Osteoblast (primary cell): ENCODE results near the gene ATMIN. TPM values are rescaled to one million over a fixed set of nuclear protein-coding genes. Genes with fewer than 3 reads are reported as not detected.

Source experiments
- DNase-seq: peaks from one replicate; pipeline ENCODE4 v3.0.0; 2011; ENCODE audit warnings: low spot score, mixed read lengths; ENCODE audit not compliant: insufficient read length; ENCODE audit errors: missing footprints
- H2AFZ ChIP-seq: 2 replicates; pipeline ENCODE4 v1.6.0; 2011; ENCODE audit warnings: mild to moderate bottlenecking, low read length
- H3K27ac ChIP-seq: 2 replicates; pipeline ENCODE4 v1.5.1; 2011; ENCODE audit warnings: mild to moderate bottlenecking, low read depth, low read length, moderate library complexity
- H3K27me3 ChIP-seq: 2 replicates; pipeline ENCODE4 v1.6.0; 2012; ENCODE audit warnings: mild to moderate bottlenecking, control low read depth, inconsistent platforms, low read length, moderate library complexity; ENCODE audit not compliant: insufficient read depth
- H3K36me3 ChIP-seq: 2 replicates; pipeline ENCODE4 v1.5.1; 2011; ENCODE audit warnings: mild to moderate bottlenecking, low read length, control low read depth, moderate library complexity; ENCODE audit not compliant: insufficient read depth
- H3K4me1 ChIP-seq: 2 replicates; pipeline ENCODE4 v1.5.1; 2011; ENCODE audit warnings: mild to moderate bottlenecking, low read length, control low read depth, moderate library complexity; ENCODE audit not compliant: insufficient read depth
- H3K4me2 ChIP-seq: 2 replicates; pipeline ENCODE4 v1.6.0; 2011; ENCODE audit warnings: mild to moderate bottlenecking, low read length; ENCODE audit not compliant: insufficient read depth
- H3K4me3 ChIP-seq: fragments of 200-600 bp; sonication (generic); 3 replicates; pipeline ENCODE4 v1.5.1; 2012; ENCODE audit warnings: mild to moderate bottlenecking, low read length, inconsistent platforms; ENCODE audit not compliant: insufficient read depth
- H3K79me2 ChIP-seq: 2 replicates; pipeline ENCODE4 v1.6.0; 2012; ENCODE audit warnings: mild to moderate bottlenecking, low read length, control low read depth, inconsistent platforms; ENCODE audit not compliant: insufficient read depth
- H3K9me3 ChIP-seq: 2 replicates; pipeline ENCODE4 v1.5.1; 2011; ENCODE audit warnings: low read depth, low read length, control low read depth
- H4K20me1 ChIP-seq: 2 replicates; pipeline ENCODE4 v1.6.0; 2012; ENCODE audit warnings: mild to moderate bottlenecking, low read length, control low read depth; ENCODE audit not compliant: insufficient read depth
- total RNA-seq: library from RNA; depleted of rRNA; stranded (reverse); fragments of >200 nt; gene quantifications from 2 replicates; pipeline ENCODE4 v1.2.3, GENCODE V29; 2012
- TF ChIP-seq, protein P1 (sequence below): IDR thresholded peaks from 2 replicates; pipeline ENCODE4 v1.5.1; 2011; ENCODE audit warnings: mild to moderate bottlenecking, low read depth, low read length, moderate library complexity; ENCODE audit errors: extremely low read depth

The ATMIN gene
- total RNA-seq, 1 donor: 61.2 TPM

- H2AFZ ChIP-seq: no peak overlapping the region
- no peak for DNase-seq
- no peak overlapping the region for H3K4me3 ChIP-seq
- H3K27ac ChIP-seq: no peak overlapping the region
- no peak overlapping the region for H3K4me2 ChIP-seq
- peaks cover 11% of the 10 kb centered on the region for H3K4me1 ChIP-seq
- no peaks in the 10 kb centered on the region for H3K27me3 ChIP-seq
- no peaks in the 10 kb centered on the region for H3K9me3 ChIP-seq
- TF ChIP-seq, protein P1, sequence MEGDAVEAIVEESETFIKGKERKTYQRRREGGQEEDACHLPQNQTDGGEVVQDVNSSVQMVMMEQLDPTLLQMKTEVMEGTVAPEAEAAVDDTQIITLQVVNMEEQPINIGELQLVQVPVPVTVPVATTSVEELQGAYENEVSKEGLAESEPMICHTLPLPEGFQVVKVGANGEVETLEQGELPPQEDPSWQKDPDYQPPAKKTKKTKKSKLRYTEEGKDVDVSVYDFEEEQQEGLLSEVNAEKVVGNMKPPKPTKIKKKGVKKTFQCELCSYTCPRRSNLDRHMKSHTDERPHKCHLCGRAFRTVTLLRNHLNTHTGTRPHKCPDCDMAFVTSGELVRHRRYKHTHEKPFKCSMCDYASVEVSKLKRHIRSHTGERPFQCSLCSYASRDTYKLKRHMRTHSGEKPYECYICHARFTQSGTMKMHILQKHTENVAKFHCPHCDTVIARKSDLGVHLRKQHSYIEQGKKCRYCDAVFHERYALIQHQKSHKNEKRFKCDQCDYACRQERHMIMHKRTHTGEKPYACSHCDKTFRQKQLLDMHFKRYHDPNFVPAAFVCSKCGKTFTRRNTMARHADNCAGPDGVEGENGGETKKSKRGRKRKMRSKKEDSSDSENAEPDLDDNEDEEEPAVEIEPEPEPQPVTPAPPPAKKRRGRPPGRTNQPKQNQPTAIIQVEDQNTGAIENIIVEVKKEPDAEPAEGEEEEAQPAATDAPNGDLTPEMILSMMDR: no peak
- no peaks in the 10 kb centered on the region for H4K20me1 ChIP-seq
- no peaks in the 10 kb centered on the region for H3K79me2 ChIP-seq
- no peaks in the 10 kb centered on the region for H3K36me3 ChIP-seq
These were observed 38.1 kb downstream of the ATMIN start for GRCh38 chr16:81073560-81074330.

DNA sequence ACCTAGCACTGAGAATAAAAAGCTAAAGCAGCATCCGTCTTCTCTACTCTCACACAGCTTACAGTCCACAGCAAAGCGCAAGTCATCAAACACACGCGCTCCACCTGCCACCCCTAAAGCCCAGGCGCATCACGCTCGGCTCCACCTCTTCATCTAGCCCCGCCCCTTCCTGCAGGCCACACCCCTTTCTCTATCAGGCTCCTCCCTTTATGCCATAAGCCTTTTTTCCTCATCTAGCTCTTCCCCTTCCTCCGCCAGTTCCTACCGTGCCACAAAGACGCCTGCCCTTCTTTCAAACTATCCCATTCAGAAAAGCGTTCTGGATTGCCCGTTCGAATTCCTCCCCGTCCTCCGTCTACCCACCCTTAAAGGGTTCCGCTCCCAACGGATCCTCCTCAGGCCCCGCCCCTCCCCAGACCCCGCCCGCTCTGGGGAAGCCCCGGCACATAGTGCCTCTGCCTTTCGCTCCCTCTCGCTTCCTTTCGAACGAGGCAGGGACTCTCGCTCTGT, 41.0 kb downstream of the ATMIN start:
- Histone ChIP-seq H2AFZ (peak overlapping the region; percentile 100), H3K4me1 (peaks cover 11% of the 10 kb centered on the region)

GRCh38 chr16:81077076-81077940, 41.7 kb downstream of the ATMIN start, which contains the start of gene C16orf46:
TSS of gene C16orf46 (minus strand) at chr16:81077238. CDS start at chr16:81063955, 13,283 bp downstream.
- Histone ChIP-seq H3K9me3 (no peaks in the 10 kb centered on the region), H3K79me2 (no peaks in the 10 kb centered on the region), H3K27me3 (no peaks in the 10 kb centered on the region), H3K4me2 (peak within 1 kb of the TSS; percentile 91), H3K4me3 (peak within 1 kb of the TSS; percentile 99), H3K27ac (peak within 1 kb of the TSS; percentile 96), H3K4me1 (peaks cover 11% of the 10 kb centered on the region), H4K20me1 (no peaks in the 10 kb centered on the region), H3K36me3 (peaks cover 5% of the 10 kb centered on the region), H2AFZ (peak within 1 kb of the TSS; percentile 100)
- peak; percentile 98 for DNase-seq
- TF ChIP-seq, protein P1: no peak

More for the DNA sequence above, 41.0 kb downstream of the ATMIN start:
- Histone ChIP-seq H3K27me3 (no peaks in the 10 kb centered on the region), H3K4me2 (peak overlapping the region; percentile 91), H3K9me3 (no peaks in the 10 kb centered on the region), H3K79me2 (no peaks in the 10 kb centered on the region), H3K27ac (peak overlapping the region; percentile 96), H3K4me3 (peak overlapping the region; percentile 99), H4K20me1 (no peaks in the 10 kb centered on the region), H3K36me3 (peaks cover 1% of the 10 kb centered on the region)
- peak; percentile 94 for DNase-seq
- TF ChIP-seq, protein P1: no peak
